ENCODE results near the gene OR5H1. TPM values are rescaled to one million over a fixed set of nuclear protein-coding genes. Genes with fewer than 3 reads are reported as not detected.
"Not testable (repeated sequence)": the region's sequence is repeated elsewhere in the genome, so short reads cannot be mapped to it uniquely, and the experiment has no call there.

The OR5H1 gene
- total RNA-seq, 1 donor: not detected

DNA sequence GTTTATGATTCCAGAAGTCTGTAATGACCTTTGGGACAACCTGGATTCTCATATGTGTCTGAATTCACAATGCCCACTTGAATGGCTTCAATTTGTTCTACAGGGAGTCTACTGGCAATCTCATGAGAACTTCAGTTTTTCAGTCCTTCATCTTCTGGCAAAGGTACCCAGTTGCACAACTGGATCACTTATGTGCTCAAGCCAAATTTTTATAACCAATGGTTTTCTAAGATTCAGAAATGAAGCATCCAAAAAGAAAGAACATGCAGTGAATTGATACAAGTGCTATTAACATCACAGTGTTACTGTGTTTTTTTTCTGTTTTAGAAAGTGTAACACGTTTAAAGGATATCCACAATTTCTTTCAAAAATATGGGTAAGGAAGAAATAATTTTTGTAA, 16.7 kb downstream of the OR5H1 start, which contains the start of gene OR5H14:
OR5H14 (plus strand) TSS at position 301 of the 400 bp plus-strand sequence. CDS start 1,907 bp downstream, outside the sequence.
- H3K36me3 ChIP-seq (ENCODE audit: insufficient read depth, low read length): no peaks in the 10 kb centered on the region
- no peaks in the 10 kb centered on the region for H3K27me3 ChIP-seq (ENCODE audit: insufficient read depth, low read length)
- H2AFZ ChIP-seq (ENCODE audit: low read length): no peak within 1 kb of the TSS
- no peaks in the 10 kb centered on the region for H3K9me3 ChIP-seq (ENCODE audit: low read depth, low read length)
- no peak within 1 kb of the TSS for H3K4me2 ChIP-seq (ENCODE audit: insufficient read depth, low read length)
- DNase-seq (ENCODE audit: insufficient read length, low spot score, missing footprints): no peak
- H3K27ac ChIP-seq (ENCODE audit: low read depth, low read length): no peak within 1 kb of the TSS
- H3K4me3 ChIP-seq (ENCODE audit: insufficient read depth, low read length): no peak within 1 kb of the TSS
- H4K20me1 ChIP-seq (ENCODE audit: insufficient read depth, low read length): no peaks in the 10 kb centered on the region
- TF ChIP-seq, protein P1, sequence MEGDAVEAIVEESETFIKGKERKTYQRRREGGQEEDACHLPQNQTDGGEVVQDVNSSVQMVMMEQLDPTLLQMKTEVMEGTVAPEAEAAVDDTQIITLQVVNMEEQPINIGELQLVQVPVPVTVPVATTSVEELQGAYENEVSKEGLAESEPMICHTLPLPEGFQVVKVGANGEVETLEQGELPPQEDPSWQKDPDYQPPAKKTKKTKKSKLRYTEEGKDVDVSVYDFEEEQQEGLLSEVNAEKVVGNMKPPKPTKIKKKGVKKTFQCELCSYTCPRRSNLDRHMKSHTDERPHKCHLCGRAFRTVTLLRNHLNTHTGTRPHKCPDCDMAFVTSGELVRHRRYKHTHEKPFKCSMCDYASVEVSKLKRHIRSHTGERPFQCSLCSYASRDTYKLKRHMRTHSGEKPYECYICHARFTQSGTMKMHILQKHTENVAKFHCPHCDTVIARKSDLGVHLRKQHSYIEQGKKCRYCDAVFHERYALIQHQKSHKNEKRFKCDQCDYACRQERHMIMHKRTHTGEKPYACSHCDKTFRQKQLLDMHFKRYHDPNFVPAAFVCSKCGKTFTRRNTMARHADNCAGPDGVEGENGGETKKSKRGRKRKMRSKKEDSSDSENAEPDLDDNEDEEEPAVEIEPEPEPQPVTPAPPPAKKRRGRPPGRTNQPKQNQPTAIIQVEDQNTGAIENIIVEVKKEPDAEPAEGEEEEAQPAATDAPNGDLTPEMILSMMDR (IDR thresholded peaks at IDR 0.05; ENCODE audit: extremely low read depth, low read depth, low read length): no peak
- no peaks in the 10 kb centered on the region for H3K4me1 ChIP-seq (ENCODE audit: insufficient read depth, low read length)
- H3K79me2 ChIP-seq (ENCODE audit: insufficient read depth, low read length): no peaks in the 10 kb centered on the region

DNA sequence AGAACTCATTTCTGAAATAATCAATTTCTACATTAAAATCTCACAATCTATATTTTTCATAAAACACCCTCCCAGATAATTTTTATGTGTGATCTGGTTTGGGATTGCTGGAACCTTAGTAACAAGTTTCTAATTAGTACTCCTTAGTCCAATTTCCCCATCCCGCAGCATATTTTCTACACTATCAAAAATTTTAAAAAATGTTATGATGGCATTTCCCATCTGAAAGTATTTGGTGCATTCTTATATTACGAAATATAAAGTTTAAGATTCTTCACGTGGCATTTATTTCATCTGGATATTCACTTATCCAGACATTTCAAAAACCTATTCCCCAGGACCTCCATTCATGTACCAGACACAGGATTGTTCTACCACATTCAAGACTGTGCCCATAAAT, 18.2 kb downstream of the OR5H1 start:
- Histone ChIP-seq H3K9me3 (ENCODE audit: low read depth, low read length) (no peaks in the 10 kb centered on the region), H2AFZ (ENCODE audit: low read length) (no peak overlapping the region), H4K20me1 (ENCODE audit: insufficient read depth, low read length) (no peaks in the 10 kb centered on the region), H3K79me2 (ENCODE audit: insufficient read depth, low read length) (no peaks in the 10 kb centered on the region), H3K27me3 (ENCODE audit: insufficient read depth, low read length) (no peaks in the 10 kb centered on the region), H3K4me3 (ENCODE audit: insufficient read depth, low read length) (no peak overlapping the region), H3K36me3 (ENCODE audit: insufficient read depth, low read length) (no peaks in the 10 kb centered on the region), H3K4me2 (ENCODE audit: insufficient read depth, low read length) (no peak overlapping the region), H3K4me1 (ENCODE audit: insufficient read depth, low read length) (no peaks in the 10 kb centered on the region), H3K27ac (ENCODE audit: low read depth, low read length) (no peak overlapping the region)
- no peak for DNase-seq (ENCODE audit: insufficient read length, low spot score, missing footprints)
- TF ChIP-seq, protein P1 (IDR thresholded peaks at IDR 0.05; ENCODE audit: extremely low read depth, low read depth, low read length): no peak

DNA sequence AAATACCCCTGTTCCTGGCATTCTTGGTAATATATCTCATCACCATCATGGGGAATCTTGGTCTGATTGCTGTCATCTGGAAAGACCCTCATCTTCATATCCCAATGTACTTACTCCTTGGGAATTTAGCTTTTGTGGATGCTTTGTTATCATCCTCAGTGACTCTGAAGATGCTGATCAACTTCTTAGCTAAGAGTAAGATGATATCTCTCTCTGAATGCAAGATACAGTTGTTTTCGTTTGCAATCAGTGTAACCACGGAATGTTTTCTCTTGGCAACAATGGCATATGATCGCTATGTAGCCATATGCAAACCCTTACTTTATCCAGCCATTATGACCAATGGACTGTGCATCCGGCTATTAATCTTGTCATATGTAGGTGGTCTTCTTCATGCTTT, 18.9 kb downstream of the OR5H1 start:
- not testable (repeated sequence) for H3K36me3 ChIP-seq (ENCODE audit: insufficient read depth, low read length); H3K27ac ChIP-seq (ENCODE audit: low read depth, low read length); H3K4me2 ChIP-seq (ENCODE audit: insufficient read depth, low read length); H3K79me2 ChIP-seq (ENCODE audit: insufficient read depth, low read length); H3K4me3 ChIP-seq (ENCODE audit: insufficient read depth, low read length); H2AFZ ChIP-seq (ENCODE audit: low read length); DNase-seq (ENCODE audit: insufficient read length, low spot score, missing footprints); H3K27me3 ChIP-seq (ENCODE audit: insufficient read depth, low read length); H4K20me1 ChIP-seq (ENCODE audit: insufficient read depth, low read length); H3K4me1 ChIP-seq (ENCODE audit: insufficient read depth, low read length); H3K9me3 ChIP-seq (ENCODE audit: low read depth, low read length)

DNA sequence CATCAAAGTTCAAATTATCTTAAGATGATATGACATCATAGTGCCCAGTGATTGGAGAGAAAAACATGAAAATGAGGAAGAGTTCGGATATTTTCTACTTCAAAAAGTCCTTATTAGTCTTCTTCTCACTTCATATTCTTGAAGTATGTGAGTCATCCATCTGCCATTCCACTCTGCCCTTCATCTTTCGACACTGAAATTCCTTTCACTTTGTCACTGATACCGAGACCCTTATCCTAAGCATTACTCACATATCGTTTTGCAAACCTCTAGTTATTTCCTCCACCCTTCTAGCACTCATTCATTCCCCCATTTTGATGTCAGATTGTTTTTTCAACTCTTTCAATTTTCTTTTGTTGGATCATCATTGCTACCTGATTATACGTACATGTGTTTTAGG, 20.7 kb downstream of the OR5H1 start:
- no peaks in the 10 kb centered on the region for H3K36me3 ChIP-seq (ENCODE audit: insufficient read depth, low read length)
- H3K27ac ChIP-seq (ENCODE audit: low read depth, low read length): no peak overlapping the region
- H3K4me1 ChIP-seq (ENCODE audit: insufficient read depth, low read length): no peaks in the 10 kb centered on the region
- H3K79me2 ChIP-seq (ENCODE audit: insufficient read depth, low read length): no peaks in the 10 kb centered on the region
- no peaks in the 10 kb centered on the region for H3K9me3 ChIP-seq (ENCODE audit: low read depth, low read length)
- no peaks in the 10 kb centered on the region for H4K20me1 ChIP-seq (ENCODE audit: insufficient read depth, low read length)
- H3K27me3 ChIP-seq (ENCODE audit: insufficient read depth, low read length): no peaks in the 10 kb centered on the region
- no peak overlapping the region for H2AFZ ChIP-seq (ENCODE audit: low read length)
- no peak overlapping the region for H3K4me3 ChIP-seq (ENCODE audit: insufficient read depth, low read length)
- DNase-seq (ENCODE audit: insufficient read length, low spot score, missing footprints): no peak
- H3K4me2 ChIP-seq (ENCODE audit: insufficient read depth, low read length): no peak overlapping the region
- TF ChIP-seq, protein P1 (IDR thresholded peaks at IDR 0.05; ENCODE audit: extremely low read depth, low read depth, low read length): no peak

All from osteoblast (primary cell).